GM12892 (cell line): Measurements from ENCODE around the gene GPI.

Source experiments
- POLR2A ChIP-seq: IDR thresholded peaks from 2 replicates; pipeline ENCODE4 v1.6.1; 2011; ENCODE audit warnings: low read depth, low read length, control low read depth
- POLR2AphosphoS5 ChIP-seq: IDR thresholded peaks from 2 replicates; pipeline ENCODE4 v1.6.1; 2011; ENCODE audit warnings: low read depth, low read length, control low read depth
- TAF1 ChIP-seq: IDR thresholded peaks from 2 replicates; pipeline ENCODE4 v1.6.1; 2011; ENCODE audit warnings: low read depth, mild to moderate bottlenecking, control low read depth, low read length, borderline replicate concordance

DNA sequence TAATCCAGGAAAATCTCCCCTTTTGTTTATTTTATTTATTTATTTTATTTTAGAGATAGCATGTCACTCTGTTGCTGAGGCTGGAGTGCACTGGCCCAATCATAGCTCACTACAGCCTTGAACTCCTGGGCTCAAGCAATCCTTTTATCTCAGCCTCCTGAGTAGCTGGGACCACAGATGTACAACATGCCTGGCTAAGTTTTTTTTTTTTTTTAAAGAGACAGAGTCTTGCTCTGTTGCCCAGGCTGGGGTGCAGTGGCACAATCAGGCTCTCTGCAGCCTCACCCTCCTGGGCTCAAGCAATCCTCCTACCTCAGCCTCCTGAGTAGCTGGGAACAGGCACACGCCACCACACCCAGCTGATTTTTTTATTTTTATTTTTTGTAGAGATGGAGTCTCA, 32.9 kb downstream of the GPI start:
- TF ChIP-seq POLR2AphosphoS5 (no peak), POLR2A (no peak), TAF1 (no peak)
